Cardiac ventricle fibroblast (primary cell): ENCODE measurements around the gene PGRMC2. TPM values are rescaled to one million over a fixed set of nuclear protein-coding genes. Genes with fewer than 3 reads are reported as not detected.

Experiments used
- total RNA-seq: library from RNA; depleted of rRNA; stranded (reverse); fragments of >200 nt; gene quantifications from 2 replicates; pipeline ENCODE4 v1.2.3, GENCODE V29; 2015

PGRMC2 gene, protein sequence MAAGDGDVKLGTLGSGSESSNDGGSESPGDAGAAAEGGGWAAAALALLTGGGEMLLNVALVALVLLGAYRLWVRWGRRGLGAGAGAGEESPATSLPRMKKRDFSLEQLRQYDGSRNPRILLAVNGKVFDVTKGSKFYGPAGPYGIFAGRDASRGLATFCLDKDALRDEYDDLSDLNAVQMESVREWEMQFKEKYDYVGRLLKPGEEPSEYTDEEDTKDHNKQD
- 52.4 and 62.9 TPM in 2 replicates for total RNA-seq

DNA sequence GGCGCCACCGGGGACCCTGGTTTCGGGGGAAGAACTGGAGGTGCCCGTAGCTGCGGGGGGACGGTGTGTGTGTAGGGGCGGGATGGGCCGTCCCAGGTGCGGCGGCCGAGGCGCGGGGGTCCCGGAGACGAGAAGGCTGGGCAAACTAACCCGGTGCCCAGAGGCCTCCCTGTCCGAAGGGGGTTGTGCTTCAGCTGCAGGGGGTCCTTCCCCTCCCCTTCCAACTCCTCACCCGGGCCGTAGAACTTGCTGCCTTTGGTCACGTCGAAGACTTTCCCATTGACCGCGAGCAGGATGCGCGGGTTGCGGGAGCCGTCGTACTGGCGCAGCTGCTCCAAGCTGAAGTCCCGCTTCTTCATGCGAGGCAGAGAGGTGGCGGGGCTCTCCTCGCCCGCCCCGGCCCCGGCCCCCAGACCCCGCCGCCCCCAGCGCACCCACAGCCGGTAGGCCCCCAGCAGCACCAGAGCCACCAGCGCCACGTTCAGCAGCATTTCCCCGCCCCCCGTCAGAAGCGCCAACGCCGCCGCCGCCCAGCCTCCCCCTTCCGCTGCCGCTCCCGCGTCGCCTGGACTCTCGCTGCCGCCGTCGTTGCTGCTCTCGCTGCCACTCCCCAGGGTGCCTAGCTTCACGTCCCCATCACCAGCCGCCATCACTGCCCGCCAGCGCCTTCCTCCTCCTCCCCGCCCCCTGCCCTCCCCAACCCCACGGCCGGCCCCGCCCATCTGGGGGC, at the start of gene PGRMC2:
TSS of gene PGRMC2 (minus strand) at position 673 of the 730 bp plus-strand sequence. CDS start at position 650, 23 bp downstream.

Other genes starting within 250 kb of the PGRMC2 start
- gene LARP1B, start 226.5 kb downstream of the PGRMC2 start, total RNA-seq, result 7.1 and 8.0 TPM in 2 replicates